Astrocyte of the cerebellum (primary cell): ENCODE measurements around the gene GNL2.
A peak's percentile ranks its signal among the peaks of the same experiment; 100 is the strongest.

Source experiments
- DNase-seq: peaks from one replicate; pipeline ENCODE4 v3.0.0-alpha.2; 2011; ENCODE audit warnings: low read depth
- H3K4me3 ChIP-seq: 2 replicates; pipeline ENCODE4 v1.5.1; 2011; ENCODE audit warnings: mild to moderate bottlenecking, low read depth, low read length, moderate library complexity
- CTCF ChIP-seq: IDR thresholded peaks from 2 replicates; pipeline ENCODE4 v1.5.1; 2012; ENCODE audit warnings: low read length, low read depth, moderate library complexity, mild to moderate bottlenecking; ENCODE audit errors: missing control alignments
- in situ Hi-C: cut with HindIII; loops from 2 replicates; pipeline ENCODE4 v1.10.0; 2017; ENCODE audit warnings: low sequenced_read_pairs

GNL2 gene

GRCh38 chr1:37574834-37575480 lies 20.8 kb downstream of the GNL2 start:
- peak; percentile 66 for DNase-seq

GRCh38 chr1:37570528-37571334 lies 25.0 kb downstream of the GNL2 start:
- no peak for TF ChIP-seq CTCF
- DNase-seq, result no peak
- H3K4me3 ChIP-seq, result no peak overlapping the region
- in situ Hi-C loops, result no loop called here

More at GRCh38 chr1:37574834-37575480, 20.8 kb downstream of the GNL2 start:
- in situ Hi-C loops, result no loop called here
- no peak overlapping the region for H3K4me3 ChIP-seq
- TF ChIP-seq CTCF, result no peak

GRCh38 chr1:37567023-37567422 lies 28.7 kb downstream of the GNL2 start:
- in situ Hi-C loops, result no loop called here
- DNase-seq, result no peak
- H3K4me3 ChIP-seq, result no peak overlapping the region
- no peak for TF ChIP-seq CTCF

GRCh38 chr1:37564892-37565291 lies 30.8 kb downstream of the GNL2 start:
- H3K4me3 ChIP-seq, result no peak overlapping the region
- TF ChIP-seq CTCF, result no peak
- DNase-seq, result no peak
- in situ Hi-C loops, result no loop called here

- TF ChIP-seq CTCF, result no peak
- in situ Hi-C loops, result no loop called here
- H3K4me3 ChIP-seq, result no peak overlapping the region
- no peak for DNase-seq
These were observed 32.8 kb downstream of the GNL2 start for GRCh38 chr1:37562984-37563383.

GRCh38 chr1:37561133-37562132 lies 34.3 kb downstream of the GNL2 start:
- TF ChIP-seq CTCF, result peak; percentile 37
- in situ Hi-C loops, result no loop called here
- no peak for DNase-seq
- no peak overlapping the region for H3K4me3 ChIP-seq
